ENCODE measurements around the gene SOS1.
A peak's percentile ranks its signal among the peaks of the same experiment; 100 is the strongest.

The SOS1 gene

DNA sequence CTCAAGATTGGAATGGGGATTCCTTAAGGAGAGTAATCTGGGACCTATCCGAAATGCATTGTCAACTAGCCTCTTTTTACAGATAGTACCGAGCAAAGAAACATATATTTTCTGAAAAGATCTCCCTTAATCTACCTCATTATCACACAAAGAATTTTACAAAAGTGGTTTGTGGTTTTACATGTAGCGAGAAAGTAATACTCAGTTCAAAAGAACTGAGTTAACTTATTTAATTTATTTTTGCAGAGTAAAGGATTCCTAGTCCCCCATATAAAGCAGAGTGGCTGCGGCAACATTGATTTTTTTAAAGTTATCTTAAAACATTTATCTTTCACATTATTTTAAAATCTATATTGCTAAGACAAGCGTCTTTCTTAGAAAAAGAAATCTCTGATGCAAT, 15.9 kb upstream of the SOS1 start:
- Histone ChIP-seq H3K4me3 (ENCODE audit: low read depth, low read length) (no peak overlapping the region), H3K27me3 (ENCODE audit: insufficient read depth, low read depth, severe bottlenecking) (no peaks in the 10 kb centered on the region), H3K9me3 (ENCODE audit: severe bottlenecking) (no peaks in the 10 kb centered on the region), H3K27ac (no peak overlapping the region), H3K36me3 (no peaks in the 10 kb centered on the region)
- no peak for DNase-seq
- TF ChIP-seq, protein P1, sequence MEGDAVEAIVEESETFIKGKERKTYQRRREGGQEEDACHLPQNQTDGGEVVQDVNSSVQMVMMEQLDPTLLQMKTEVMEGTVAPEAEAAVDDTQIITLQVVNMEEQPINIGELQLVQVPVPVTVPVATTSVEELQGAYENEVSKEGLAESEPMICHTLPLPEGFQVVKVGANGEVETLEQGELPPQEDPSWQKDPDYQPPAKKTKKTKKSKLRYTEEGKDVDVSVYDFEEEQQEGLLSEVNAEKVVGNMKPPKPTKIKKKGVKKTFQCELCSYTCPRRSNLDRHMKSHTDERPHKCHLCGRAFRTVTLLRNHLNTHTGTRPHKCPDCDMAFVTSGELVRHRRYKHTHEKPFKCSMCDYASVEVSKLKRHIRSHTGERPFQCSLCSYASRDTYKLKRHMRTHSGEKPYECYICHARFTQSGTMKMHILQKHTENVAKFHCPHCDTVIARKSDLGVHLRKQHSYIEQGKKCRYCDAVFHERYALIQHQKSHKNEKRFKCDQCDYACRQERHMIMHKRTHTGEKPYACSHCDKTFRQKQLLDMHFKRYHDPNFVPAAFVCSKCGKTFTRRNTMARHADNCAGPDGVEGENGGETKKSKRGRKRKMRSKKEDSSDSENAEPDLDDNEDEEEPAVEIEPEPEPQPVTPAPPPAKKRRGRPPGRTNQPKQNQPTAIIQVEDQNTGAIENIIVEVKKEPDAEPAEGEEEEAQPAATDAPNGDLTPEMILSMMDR (IDR thresholded peaks at IDR 0.05; ENCODE audit: low read depth, low read length): no peak

DNA sequence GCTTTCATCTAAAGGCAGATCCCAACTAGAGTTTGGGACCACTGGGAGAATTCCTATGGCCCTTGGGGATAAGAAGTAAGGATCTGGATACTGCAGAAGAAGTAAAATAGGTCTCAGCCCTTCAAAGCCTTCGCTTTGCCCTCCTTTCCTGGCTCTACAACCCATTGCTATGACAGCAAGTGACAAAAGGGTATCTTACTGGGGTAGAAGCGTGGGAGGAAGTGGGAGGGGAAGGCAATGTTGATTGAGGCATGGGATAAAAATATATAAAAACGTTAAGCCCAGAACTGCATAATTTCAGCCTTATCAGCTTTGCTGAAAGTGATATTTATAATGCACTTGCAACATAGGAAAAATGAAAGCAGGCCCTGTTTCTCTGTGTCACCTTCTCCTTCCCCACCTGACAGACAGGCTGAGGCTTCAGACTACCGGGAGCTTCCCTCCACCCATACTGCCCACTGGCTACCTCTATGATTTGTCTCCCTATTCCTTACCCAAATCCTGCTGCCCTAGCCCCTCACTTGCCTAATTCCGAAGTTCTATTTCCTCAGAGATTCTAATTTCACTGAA, 14.9 kb upstream of the SOS1 start:
- H3K27ac ChIP-seq: no peak overlapping the region
- no peaks in the 10 kb centered on the region for H3K9me3 ChIP-seq (ENCODE audit: severe bottlenecking)
- H3K36me3 ChIP-seq: no peaks in the 10 kb centered on the region
- no peak overlapping the region for H3K4me3 ChIP-seq (ENCODE audit: low read depth, low read length)
- H3K27me3 ChIP-seq (ENCODE audit: insufficient read depth, low read depth, severe bottlenecking): no peaks in the 10 kb centered on the region
- TF ChIP-seq, protein P1 (IDR thresholded peaks at IDR 0.05; ENCODE audit: low read depth, low read length): no peak
- DNase-seq: no peak

DNA sequence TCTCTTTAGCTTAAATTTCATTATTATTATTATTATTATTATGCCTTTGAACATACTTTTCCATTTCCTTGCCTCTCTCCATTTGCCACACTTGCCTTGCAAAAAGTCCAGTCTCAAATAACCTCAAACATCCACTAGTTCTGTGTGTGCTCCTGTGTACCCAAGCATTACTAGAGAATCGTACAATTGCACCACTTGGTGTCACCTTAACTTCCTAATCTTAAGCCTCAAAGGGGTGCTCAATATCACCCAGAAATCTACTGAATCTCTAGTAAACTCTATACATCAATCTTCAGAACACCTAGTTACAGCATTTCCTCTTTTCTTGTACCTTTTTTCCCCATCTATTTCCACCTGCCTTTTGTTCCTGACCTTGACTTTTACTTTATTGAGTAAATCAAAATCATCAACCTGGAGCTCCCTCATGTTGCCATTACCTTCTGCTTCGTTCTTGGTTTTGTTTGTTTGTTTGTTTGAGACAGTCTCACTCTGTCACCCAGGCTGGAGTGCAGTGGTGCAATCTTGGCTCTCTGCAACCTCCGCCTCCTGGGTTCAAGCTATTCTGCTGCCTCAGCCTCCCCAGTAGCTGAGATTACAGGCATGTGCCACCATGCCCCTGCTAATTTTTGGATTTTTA, 12.5 kb upstream of the SOS1 start:
- Histone ChIP-seq H3K27me3 (ENCODE audit: insufficient read depth, low read depth, severe bottlenecking) (no peaks in the 10 kb centered on the region), H3K4me3 (ENCODE audit: low read depth, low read length) (no peak overlapping the region), H3K36me3 (no peaks in the 10 kb centered on the region), H3K9me3 (ENCODE audit: severe bottlenecking) (no peaks in the 10 kb centered on the region), H3K27ac (no peak overlapping the region)
- no peak for DNase-seq
- TF ChIP-seq, protein P1 (IDR thresholded peaks at IDR 0.05; ENCODE audit: low read depth, low read length): no peak

DNA sequence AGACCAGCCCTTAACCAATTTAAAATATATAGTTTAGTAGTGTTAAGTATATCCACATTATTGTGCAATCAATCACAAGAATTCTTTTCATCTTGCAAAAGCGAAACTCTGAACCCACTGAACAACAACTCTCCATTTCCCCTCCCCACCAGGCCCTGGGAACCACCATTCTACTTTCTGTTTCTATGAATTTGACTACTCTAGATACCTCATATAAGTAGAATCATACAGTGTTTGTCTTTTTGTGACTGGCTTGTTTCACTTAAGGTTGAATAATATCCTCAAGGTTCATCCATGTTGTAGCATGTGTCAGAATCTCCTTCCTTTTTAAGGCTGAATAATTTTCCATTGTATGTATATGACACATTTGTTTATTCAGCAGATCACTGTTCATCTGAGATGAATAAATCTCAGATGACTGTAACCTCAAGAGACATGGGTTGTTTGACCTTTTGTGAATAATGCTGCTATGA, 8.1 kb upstream of the SOS1 start:
- no peaks in the 10 kb centered on the region for H3K36me3 ChIP-seq
- no peaks in the 10 kb centered on the region for H3K9me3 ChIP-seq (ENCODE audit: severe bottlenecking)
- H3K4me3 ChIP-seq (ENCODE audit: low read depth, low read length): no peak overlapping the region
- DNase-seq: no peak
- TF ChIP-seq, protein P1 (IDR thresholded peaks at IDR 0.05; ENCODE audit: low read depth, low read length): no peak
- no peaks in the 10 kb centered on the region for H3K27me3 ChIP-seq (ENCODE audit: insufficient read depth, low read depth, severe bottlenecking)
- no peak overlapping the region for H3K27ac ChIP-seq

DNA sequence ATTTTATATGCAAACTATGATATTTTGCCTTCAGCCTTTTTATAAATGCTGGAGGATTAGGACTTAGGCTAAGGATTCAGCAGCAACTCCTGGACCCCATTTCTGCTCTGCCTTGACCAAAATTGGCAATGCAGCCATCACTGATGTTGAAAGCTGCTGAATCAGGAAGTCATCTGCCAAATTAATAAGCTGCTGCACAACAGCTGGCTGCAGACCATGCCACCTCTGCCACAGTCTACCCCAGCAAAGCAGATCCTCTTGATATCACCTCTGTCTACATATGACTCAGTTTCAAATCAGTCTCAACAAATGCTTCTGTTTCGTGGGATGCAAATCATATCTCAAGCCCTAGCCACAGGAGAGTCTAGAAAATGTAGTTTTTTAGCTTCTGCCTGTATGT, 7.1 kb upstream of the SOS1 start:
- no peak for DNase-seq
- TF ChIP-seq, protein P1 (IDR thresholded peaks at IDR 0.05; ENCODE audit: low read depth, low read length): no peak
- no peaks in the 10 kb centered on the region for H3K36me3 ChIP-seq
- H3K9me3 ChIP-seq (ENCODE audit: severe bottlenecking): no peaks in the 10 kb centered on the region
- no peaks in the 10 kb centered on the region for H3K27me3 ChIP-seq (ENCODE audit: insufficient read depth, low read depth, severe bottlenecking)
- no peak overlapping the region for H3K27ac ChIP-seq
- H3K4me3 ChIP-seq (ENCODE audit: low read depth, low read length): no peak overlapping the region

DNA sequence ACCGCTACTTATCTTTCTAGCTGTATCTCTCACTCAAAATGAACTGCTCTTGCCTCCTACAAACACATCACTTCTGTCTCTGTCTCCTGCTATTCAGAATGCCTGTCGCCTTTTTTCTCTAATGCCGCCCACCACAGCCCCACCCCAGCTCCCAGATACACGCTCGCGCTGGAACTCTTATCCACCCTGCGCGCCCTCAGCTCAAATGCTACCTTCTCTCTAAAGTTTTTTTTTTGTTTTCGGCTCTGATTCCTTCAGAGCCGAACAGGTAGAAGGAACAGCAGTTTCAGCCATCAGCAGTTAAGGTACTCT, 3.9 kb upstream of the SOS1 start:
- Histone ChIP-seq H3K36me3 (no peaks in the 10 kb centered on the region), H3K27ac (peak overlapping the region; percentile 78), H3K9me3 (ENCODE audit: severe bottlenecking) (no peaks in the 10 kb centered on the region), H3K4me3 (ENCODE audit: low read depth, low read length) (peak overlapping the region; percentile 79), H3K27me3 (ENCODE audit: insufficient read depth, low read depth, severe bottlenecking) (no peaks in the 10 kb centered on the region)
- TF ChIP-seq, protein P1 (IDR thresholded peaks at IDR 0.05; ENCODE audit: low read depth, low read length): no peak
- DNase-seq: no peak
